HG03575 (cell line): ENCODE data around the gene SYNGR1.
"Not testable (repeated sequence)": the region's sequence is repeated elsewhere in the genome, so short reads cannot be mapped to it uniquely, and the experiment has no call there.

Source experiments
- ATAC-seq: cut with Tn5 transposase; IDR thresholded peaks from one replicate; pipeline ENCODE4 v1.9.1; 2021; ENCODE audit not compliant: unreplicated experiment, insufficient number of reproducible peaks, low FRiP score; ENCODE audit errors: extremely low read depth

Gene SYNGR1

GRCh38 chr22:39348909-39349505 is 784 bp upstream of the SYNGR1 start:
- ATAC-seq = no peak

GRCh38 chr22:39349506-39349966 is 255 bp upstream of the SYNGR1 start:
- ATAC-seq = no peak

GRCh38 chr22:39350757-39351688 is 1.2 kb downstream of the SYNGR1 start:
- ATAC-seq = no peak

GRCh38 chr22:39351689-39352214 is 2.0 kb downstream of the SYNGR1 start:
- ATAC-seq = no peak

GRCh38 chr22:39352306-39352891 is 2.6 kb downstream of the SYNGR1 start:
- ATAC-seq = no peak

GRCh38 chr22:39353346-39353745 is 3.6 kb downstream of the SYNGR1 start:
- no peak for ATAC-seq

GRCh38 chr22:39355080-39355479 is 5.3 kb downstream of the SYNGR1 start:
- no peak for ATAC-seq

GRCh38 chr22:39355805-39356204 is 6.0 kb downstream of the SYNGR1 start:
- not testable (repeated sequence) for ATAC-seq

- no peak for ATAC-seq
These were observed 6.7 kb downstream of the SYNGR1 start for GRCh38 chr22:39356464-39356863.

GRCh38 chr22:39357110-39358108 is 7.6 kb downstream of the SYNGR1 start:
- not testable (repeated sequence) for ATAC-seq

GRCh38 chr22:39358197-39358596 is 8.4 kb downstream of the SYNGR1 start:
- not testable (repeated sequence) for ATAC-seq

GRCh38 chr22:39359659-39360195 is 9.9 kb downstream of the SYNGR1 start:
- ATAC-seq = no peak

GRCh38 chr22:39360242-39360641 is 10.5 kb downstream of the SYNGR1 start:
- ATAC-seq = no peak

- no peak for ATAC-seq
These were observed 11.1 kb downstream of the SYNGR1 start for GRCh38 chr22:39360674-39361413.

- ATAC-seq = no peak
These were observed 11.7 kb downstream of the SYNGR1 start for GRCh38 chr22:39361496-39361895.

GRCh38 chr22:39362271-39362670 is 12.5 kb downstream of the SYNGR1 start:
- ATAC-seq = no peak

- no peak for ATAC-seq
These were observed 13.1 kb downstream of the SYNGR1 start for GRCh38 chr22:39362932-39363331.
